Endothelial cell of umbilical vein (primary cell): ENCODE results near the gene TNFRSF14. TPM values are rescaled to one million over a fixed set of nuclear protein-coding genes. Genes with fewer than 3 reads are reported as not detected.
A peak's percentile ranks its signal among the peaks of the same experiment; 100 is the strongest.

Source experiments
- BruUV-seq: library from RNA; stranded (reverse); fragments of 400-500 nt; replicated peaks from 2 replicates; lab custom pipeline; 2021; lab: Mats Ljungman, UMichigan
- CTCF ChIA-PET: fragments of 300-600, 350-600 bp; sonication (Branson Sonifier 250); formaldehyde crosslinking; loops from one replicate; lab custom pipeline; 2021; ENCODE audit warnings: antibody characterized with exemption, inconsistent platforms; lab: Charles Lee
- POLR2A ChIA-PET: fragments of 300-600, 350-600 bp; sonication (Branson Sonifier 250); formaldehyde crosslinking; loops from one replicate; lab custom pipeline; 2021; ENCODE audit warnings: antibody characterized with exemption, inconsistent platforms; lab: Charles Lee
- DNase-seq: peaks from one replicate; pipeline ENCODE4 v3.0.0-alpha.2; 2011; ENCODE audit warnings: low read depth, low spot score
- FAIRE-seq: peaks from 2 replicates; lab custom pipeline; 2011; peaks lifted over from hg19 to GRCh38; lab: Jason Lieb, UNC
- H2AFZ ChIP-seq: 2 replicates; pipeline ENCODE4 v1.6.0; 2012; ENCODE audit warnings: low read depth, low read length, control low read depth, inconsistent platforms
- H3K27ac ChIP-seq: 2 replicates; pipeline ENCODE4 v1.5.1; 2011; ENCODE audit warnings: low read depth, mild to moderate bottlenecking, control low read depth, low read length, moderate library complexity; ENCODE audit not compliant: insufficient read depth
- H3K27me3 ChIP-seq, 2 experiments: 2 replicates each; pipeline versions ENCODE4 v1.6.0 to v1.6.1; 2011; ENCODE audit warnings: low read length in 2 of 2, mixed read lengths in 1 of 2; ENCODE audit not compliant: control insufficient read depth in 2 of 2, insufficient read depth in 2 of 2
- H3K36me3 ChIP-seq, 2 experiments: 2 replicates in 1 of 2; 3 replicates in 1 of 2; pipeline ENCODE4 v1.5.1; 2011; ENCODE audit warnings: low read length in 2 of 2, mild to moderate bottlenecking in 1 of 2, moderate library complexity in 1 of 2; ENCODE audit not compliant: control insufficient read depth in 2 of 2, insufficient read depth in 2 of 2; ENCODE audit errors: extremely low read depth in 1 of 2
- H3K4me1 ChIP-seq: 3 replicates; pipeline ENCODE4 v1.5.1; 2011; ENCODE audit warnings: mild to moderate bottlenecking, low read length; ENCODE audit not compliant: control insufficient read depth, insufficient read depth; ENCODE audit errors: extremely low read depth
- H3K4me2 ChIP-seq: 2 replicates; pipeline ENCODE4 v1.6.1; 2011; ENCODE audit warnings: low read length, control low read depth, mixed read lengths; ENCODE audit not compliant: insufficient read depth
- H3K4me3 ChIP-seq, 3 experiments: fragments of 200-600 bp in 1 of 3; sonication (generic), shearing (Covaris generic) in 1 of 3; replicated peaks in 1 of 3; 2 replicates each; pipeline ENCODE4 v1.5.1; 2011 to 2016; ENCODE audit warnings: control low read depth in 3 of 3, low read length in 3 of 3, mild to moderate bottlenecking in 2 of 3, inconsistent platforms in 1 of 3, low read depth in 1 of 3, moderate library complexity in 1 of 3; ENCODE audit not compliant: insufficient read depth in 1 of 3
- H3K79me2 ChIP-seq: 2 replicates; pipeline ENCODE4 v1.6.0; 2012; ENCODE audit warnings: low read length, inconsistent platforms; ENCODE audit not compliant: control insufficient read depth, insufficient read depth
- H3K9ac ChIP-seq: replicated peaks from 2 replicates; pipeline ENCODE3; 2011; ENCODE audit warnings: low read length, control low read depth; ENCODE audit not compliant: insufficient read depth; ENCODE audit errors: extremely low read depth
- H3K9me1 ChIP-seq: replicated peaks from 3 replicates; pipeline ENCODE4 v1.6.0; 2011; ENCODE audit warnings: mild to moderate bottlenecking, low read length; ENCODE audit not compliant: control insufficient read depth, insufficient read depth; ENCODE audit errors: extremely low read depth
- H3K9me3 ChIP-seq: replicated peaks from 2 replicates; pipeline ENCODE4 v1.5.1; 2012; ENCODE audit warnings: low read length, inconsistent platforms; ENCODE audit not compliant: control insufficient read depth, insufficient read depth
- H4K20me1 ChIP-seq: replicated peaks from 2 replicates; pipeline ENCODE3; 2011; ENCODE audit warnings: mild to moderate bottlenecking, low read length; ENCODE audit not compliant: control insufficient read depth, insufficient read depth; ENCODE audit errors: extremely low read depth
- EZH2 ChIP-seq: IDR thresholded peaks from 2 replicates; pipeline ENCODE4 v1.6.1; 2012; ENCODE audit warnings: borderline replicate concordance, low read depth, mild to moderate bottlenecking, moderate library complexity, low read length, inconsistent platforms; ENCODE audit not compliant: severe bottlenecking
- FOS ChIP-seq: IDR thresholded peaks from 2 replicates; pipeline ENCODE4 v1.6.1; 2011; ENCODE audit warnings: mild to moderate bottlenecking, low read length, moderate library complexity, borderline replicate concordance; ENCODE audit not compliant: insufficient read depth
- GATA2 ChIP-seq: IDR thresholded peaks from 2 replicates; pipeline ENCODE4 v1.7.0; 2011; ENCODE audit warnings: low read depth, mild to moderate bottlenecking, moderate library complexity, mixed read lengths, low read length; ENCODE audit not compliant: insufficient read length, insufficient read depth
- JUN ChIP-seq: IDR thresholded peaks from 2 replicates; pipeline ENCODE4 v1.6.1; 2011; ENCODE audit warnings: borderline replicate concordance, low read depth; ENCODE audit not compliant: insufficient read length, insufficient read depth
- MYC ChIP-seq: IDR thresholded peaks from one replicate; pipeline ENCODE4 v1.6.1; 2011; ENCODE audit warnings: mild to moderate bottlenecking, low read depth, low read length
- POLR2A ChIP-seq: IDR thresholded peaks from 2 replicates; pipeline ENCODE4 v1.6.1; 2012; ENCODE audit warnings: low read depth, mild to moderate bottlenecking, control low read depth, low read length
- POLR2AphosphoS5 ChIP-seq: IDR thresholded peaks from 2 replicates; pipeline ENCODE4 v1.6.1; 2012; ENCODE audit warnings: low read depth, mild to moderate bottlenecking, control low read depth, low read length, moderate library complexity; ENCODE audit not compliant: insufficient read depth
- dilution Hi-C: fragments of 300-500 bp; cut with MboI; formaldehyde crosslinking; loops from one replicate; pipeline ENCODE4 v1.15.0; 2019; ENCODE audit warnings: low sequenced_read_pairs; ENCODE audit not compliant: extremely low pct_ligation_motif_present
- intact Hi-C: fragments of 100-400 bp; cut with micrococcal nuclease; formaldehyde crosslinking; loops from one replicate; pipeline ENCODE4 v1.10.0; 2022
- polyA plus RNA-seq, 4 experiments: library from polyadenylated mRNA; depleted of rRNA in 3 of 4; stranded (reverse) in 3 of 4; unstranded in 1 of 4; fragments of >200 nt; gene quantifications; 2 replicates each; pipeline versions ENCODE4 v1.2.1 to v1.2.3, GENCODE V29; 2011 to 2012; ENCODE audit warnings: missing spikeins in 1 of 4
- total RNA-seq: library from RNA; stranded (reverse); gene quantifications from 2 replicates; pipeline ENCODE4 v1.2.3, GENCODE V29; 2021
- TF ChIP-seq, protein P1 (sequence below): IDR thresholded peaks from 2 replicates; pipeline ENCODE4 v1.6.1; 2011; ENCODE audit not compliant: insufficient read depth, insufficient read length
- TF ChIP-seq, protein P2 (sequence below), 2 donors: IDR thresholded peaks; 1 replicate in 1 of 2; 2 replicates in 1 of 2; pipeline ENCODE4 v1.5.1; 2011; ENCODE audit warnings: low read length in 2 of 2, mild to moderate bottlenecking in 2 of 2, moderate library complexity in 2 of 2, control low read depth in 1 of 2, inconsistent platforms in 1 of 2, low read depth in 1 of 2; ENCODE audit not compliant: insufficient read depth in 1 of 2; ENCODE audit errors: extremely low read depth in 1 of 2

Gene TNFRSF14
- total and polyA plus RNA-seq, 2 donors (not counting 3 experiments of a cell fraction or from before 2014, with no cell fraction given): 40.9 to 49.4 TPM

DNA sequence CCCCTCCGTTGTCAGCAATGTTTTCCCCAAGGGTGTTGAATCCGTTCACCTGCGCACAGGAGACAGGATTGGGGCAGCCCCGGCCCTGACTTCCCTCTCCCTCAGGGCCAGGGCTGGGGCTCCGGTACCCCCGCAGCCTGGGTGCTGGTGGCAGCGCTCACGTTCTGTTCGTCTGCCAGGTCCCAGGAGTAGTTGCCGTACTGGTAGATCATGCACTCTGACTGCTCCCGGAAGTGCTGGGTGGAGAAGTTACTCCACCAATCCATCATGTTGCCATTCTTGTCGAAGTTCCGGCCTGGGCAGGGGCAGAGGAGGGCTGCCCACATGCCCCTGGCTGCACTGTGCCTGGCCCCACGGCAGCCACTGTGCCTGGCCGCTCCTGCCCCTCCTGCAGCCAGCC, 36.5 kb downstream of the TNFRSF14 start:
- ChIA-PET CTCF (no interaction called here), POLR2A (no interaction called here)
- intact Hi-C loops (no loop called here), dilution Hi-C loops (no loop called here)
- DNase-seq (no peak), FAIRE-seq (no peak)
- BruUV-seq: no TSS peak
- Histone ChIP-seq H3K27me3 (no peaks in the 10 kb centered on the region), H3K27ac (no peak overlapping the region), H3K9me3 (no peaks in the 10 kb centered on the region), H3K9me1 (no peaks in the 10 kb centered on the region), H3K9ac (no peak overlapping the region), H4K20me1 (no peaks in the 10 kb centered on the region), H3K4me2 (no peak overlapping the region), H3K4me3 (no peak overlapping the region), H3K4me1 (peaks cover 8% of the 10 kb centered on the region), H2AFZ (peak overlapping the region; percentile 5), H3K79me2 (no peaks in the 10 kb centered on the region), H3K36me3 (peaks cover 3% of the 10 kb centered on the region in 2 experiments)
- no peak for TF ChIP-seq GATA2
- no peak for TF ChIP-seq POLR2A

DNA sequence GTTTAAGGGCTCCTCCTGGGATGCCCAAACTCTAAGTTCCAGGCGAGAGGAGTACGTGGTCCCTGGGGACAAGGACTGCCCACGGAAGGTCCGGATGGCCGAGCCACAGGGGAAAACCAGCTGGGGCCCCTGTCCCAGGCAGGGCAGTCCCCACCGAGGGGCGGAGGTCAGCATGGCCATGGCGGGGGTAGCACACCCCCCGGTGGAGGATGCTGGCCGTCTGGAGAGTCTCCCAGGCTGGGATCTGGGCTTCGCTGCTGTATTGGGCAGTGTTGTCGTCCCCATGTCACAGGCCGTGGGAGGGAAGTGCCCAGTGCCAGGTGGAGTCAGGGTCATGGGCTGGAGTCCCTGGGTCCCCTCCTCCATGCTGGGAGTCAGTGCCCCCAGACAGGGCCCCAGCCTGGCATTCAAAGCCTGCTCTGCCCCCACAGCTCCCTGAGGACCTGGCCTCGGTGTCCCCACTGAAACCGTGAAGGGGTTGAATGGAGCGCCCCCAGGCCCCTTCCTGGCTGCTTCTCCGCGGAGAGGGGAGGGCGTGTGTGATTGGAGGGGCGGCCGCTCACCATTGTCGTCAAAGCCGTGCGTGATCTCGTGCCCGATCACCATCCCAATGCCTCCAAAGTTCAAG, 37.2 kb downstream of the TNFRSF14 start:
- POLR2A ChIA-PET: no interaction called here

More for the DNA sequence above, 37.2 kb downstream of the TNFRSF14 start:
- Histone ChIP-seq H3K36me3 (peaks cover 3% of the 10 kb centered on the region in 2 experiments), H3K9me1 (no peaks in the 10 kb centered on the region), H3K4me2 (peak overlapping the region; percentile 37), H3K9ac (no peak overlapping the region), H3K27me3 (no peaks in the 10 kb centered on the region), H2AFZ (peak overlapping the region; percentile 94), H4K20me1 (no peaks in the 10 kb centered on the region), H3K9me3 (no peaks in the 10 kb centered on the region), H3K79me2 (no peaks in the 10 kb centered on the region), H3K4me3 (no peak overlapping the region), H3K27ac (no peak overlapping the region), H3K4me1 (peaks cover 8% of the 10 kb centered on the region)
- intact Hi-C loops (no loop called here), dilution Hi-C loops (no loop called here)
- DNase-seq (no peak), FAIRE-seq (no peak)
- TF ChIP-seq POLR2A (no peak), FOS (no peak), JUN (no peak), POLR2AphosphoS5 (no peak), GATA2 (no peak), EZH2 (no peak), MYC (no peak)
- TF ChIP-seq, protein P1, sequence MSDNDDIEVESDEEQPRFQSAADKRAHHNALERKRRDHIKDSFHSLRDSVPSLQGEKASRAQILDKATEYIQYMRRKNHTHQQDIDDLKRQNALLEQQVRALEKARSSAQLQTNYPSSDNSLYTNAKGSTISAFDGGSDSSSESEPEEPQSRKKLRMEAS: no peak
- TF ChIP-seq, protein P2, sequence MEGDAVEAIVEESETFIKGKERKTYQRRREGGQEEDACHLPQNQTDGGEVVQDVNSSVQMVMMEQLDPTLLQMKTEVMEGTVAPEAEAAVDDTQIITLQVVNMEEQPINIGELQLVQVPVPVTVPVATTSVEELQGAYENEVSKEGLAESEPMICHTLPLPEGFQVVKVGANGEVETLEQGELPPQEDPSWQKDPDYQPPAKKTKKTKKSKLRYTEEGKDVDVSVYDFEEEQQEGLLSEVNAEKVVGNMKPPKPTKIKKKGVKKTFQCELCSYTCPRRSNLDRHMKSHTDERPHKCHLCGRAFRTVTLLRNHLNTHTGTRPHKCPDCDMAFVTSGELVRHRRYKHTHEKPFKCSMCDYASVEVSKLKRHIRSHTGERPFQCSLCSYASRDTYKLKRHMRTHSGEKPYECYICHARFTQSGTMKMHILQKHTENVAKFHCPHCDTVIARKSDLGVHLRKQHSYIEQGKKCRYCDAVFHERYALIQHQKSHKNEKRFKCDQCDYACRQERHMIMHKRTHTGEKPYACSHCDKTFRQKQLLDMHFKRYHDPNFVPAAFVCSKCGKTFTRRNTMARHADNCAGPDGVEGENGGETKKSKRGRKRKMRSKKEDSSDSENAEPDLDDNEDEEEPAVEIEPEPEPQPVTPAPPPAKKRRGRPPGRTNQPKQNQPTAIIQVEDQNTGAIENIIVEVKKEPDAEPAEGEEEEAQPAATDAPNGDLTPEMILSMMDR (IDR thresholded peaks at IDR 0.05; ENCODE audit: extremely low read depth in 1 of 2, insufficient read depth in 1 of 2, low read depth in 1 of 2, low read length in 2 of 2): no peak
- CTCF ChIA-PET: no interaction called here
- BruUV-seq: no TSS peak
